Fibroblast of pulmonary artery (primary cell): ENCODE data around the gene ELMO1.

Experiments
- DNase-seq: peaks from one replicate; pipeline ENCODE4 v3.0.0-alpha.2; 2010; ENCODE audit warnings: low read depth
- H3K4me3 ChIP-seq: replicated peaks from 2 replicates; pipeline ENCODE4 v1.5.1; 2011; ENCODE audit warnings: low read depth, mild to moderate bottlenecking, control low read depth, low read length, moderate library complexity
- TF ChIP-seq, protein P1 (sequence below): IDR thresholded peaks from 2 replicates; pipeline ENCODE4 v1.5.1; 2011; ENCODE audit warnings: mild to moderate bottlenecking, control low read depth, low read length, inconsistent platforms; ENCODE audit errors: missing control alignments

ELMO1 gene

DNA sequence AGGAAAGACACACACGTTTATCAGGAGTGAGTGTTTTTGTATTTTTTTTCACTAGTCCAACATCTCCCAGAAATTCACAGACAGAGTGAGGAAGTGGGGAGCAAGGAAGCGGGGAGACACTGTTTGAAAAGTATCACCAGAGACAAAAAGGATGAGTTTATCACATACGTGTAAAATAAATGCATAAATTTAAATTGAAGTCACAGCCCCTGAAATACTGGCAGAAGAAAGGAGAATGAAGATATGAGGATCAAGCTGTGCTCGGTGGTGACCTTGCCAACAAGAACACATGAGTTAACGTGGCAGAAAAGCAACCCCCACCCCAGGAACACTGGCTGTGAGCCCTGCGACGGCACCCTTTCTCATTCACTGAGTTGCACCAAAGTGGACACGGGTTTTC lies 407.2 kb downstream of the ELMO1 start:
- TF ChIP-seq, protein P1, sequence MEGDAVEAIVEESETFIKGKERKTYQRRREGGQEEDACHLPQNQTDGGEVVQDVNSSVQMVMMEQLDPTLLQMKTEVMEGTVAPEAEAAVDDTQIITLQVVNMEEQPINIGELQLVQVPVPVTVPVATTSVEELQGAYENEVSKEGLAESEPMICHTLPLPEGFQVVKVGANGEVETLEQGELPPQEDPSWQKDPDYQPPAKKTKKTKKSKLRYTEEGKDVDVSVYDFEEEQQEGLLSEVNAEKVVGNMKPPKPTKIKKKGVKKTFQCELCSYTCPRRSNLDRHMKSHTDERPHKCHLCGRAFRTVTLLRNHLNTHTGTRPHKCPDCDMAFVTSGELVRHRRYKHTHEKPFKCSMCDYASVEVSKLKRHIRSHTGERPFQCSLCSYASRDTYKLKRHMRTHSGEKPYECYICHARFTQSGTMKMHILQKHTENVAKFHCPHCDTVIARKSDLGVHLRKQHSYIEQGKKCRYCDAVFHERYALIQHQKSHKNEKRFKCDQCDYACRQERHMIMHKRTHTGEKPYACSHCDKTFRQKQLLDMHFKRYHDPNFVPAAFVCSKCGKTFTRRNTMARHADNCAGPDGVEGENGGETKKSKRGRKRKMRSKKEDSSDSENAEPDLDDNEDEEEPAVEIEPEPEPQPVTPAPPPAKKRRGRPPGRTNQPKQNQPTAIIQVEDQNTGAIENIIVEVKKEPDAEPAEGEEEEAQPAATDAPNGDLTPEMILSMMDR = no peak
- DNase-seq = no peak
- no peak overlapping the region for H3K4me3 ChIP-seq

DNA sequence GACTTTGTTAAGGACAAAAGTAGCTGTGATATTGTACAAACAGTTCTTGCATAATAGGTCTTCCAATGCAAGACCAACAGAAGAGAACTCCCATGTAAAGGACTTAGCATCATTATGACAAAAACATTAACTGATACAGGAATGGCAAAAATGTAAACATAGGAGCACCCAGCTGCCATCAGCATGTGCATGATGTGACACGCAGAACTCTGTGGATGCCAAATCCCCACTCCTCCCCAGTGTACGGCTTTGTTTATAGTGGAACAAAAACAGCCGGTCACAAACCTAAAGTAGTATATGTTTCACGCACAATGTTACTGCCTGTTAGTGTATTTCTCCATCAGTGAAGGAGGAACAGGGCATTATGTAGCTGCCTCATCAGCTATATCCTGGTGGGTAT lies 408.3 kb downstream of the ELMO1 start:
- no peak for DNase-seq
- TF ChIP-seq, protein P1 = no peak
- H3K4me3 ChIP-seq = no peak overlapping the region

DNA sequence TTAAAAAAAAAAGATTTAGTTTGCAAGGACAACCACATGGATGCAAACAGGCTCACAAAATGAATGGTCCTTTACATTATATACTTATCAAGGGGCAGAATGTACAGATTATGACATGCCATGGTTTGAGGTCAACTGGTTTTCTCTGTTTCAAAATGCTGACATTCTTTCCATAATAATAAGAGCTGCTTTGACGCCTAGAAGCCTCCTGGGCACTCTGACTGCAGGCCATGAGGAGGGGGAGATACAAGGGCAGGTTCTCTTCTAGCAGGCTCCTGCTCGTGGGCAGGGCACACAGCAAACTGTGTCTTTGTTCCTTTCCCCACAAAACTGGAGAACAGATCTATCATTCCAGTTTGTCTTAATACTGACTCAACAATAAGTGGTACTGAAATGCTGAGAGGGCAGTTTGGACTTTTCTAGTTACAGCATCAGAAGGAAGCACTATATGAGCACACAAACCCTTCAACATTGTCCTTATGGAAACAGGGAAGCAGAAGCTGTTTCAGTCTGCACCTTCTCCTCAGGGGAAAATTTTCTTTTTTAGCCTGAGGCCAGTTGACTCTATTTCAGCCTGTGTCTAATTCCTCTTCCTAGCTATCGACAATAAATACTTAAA lies 409.4 kb downstream of the ELMO1 start:
- no peak for DNase-seq
- TF ChIP-seq, protein P1 = no peak
- H3K4me3 ChIP-seq = no peak overlapping the region

DNA sequence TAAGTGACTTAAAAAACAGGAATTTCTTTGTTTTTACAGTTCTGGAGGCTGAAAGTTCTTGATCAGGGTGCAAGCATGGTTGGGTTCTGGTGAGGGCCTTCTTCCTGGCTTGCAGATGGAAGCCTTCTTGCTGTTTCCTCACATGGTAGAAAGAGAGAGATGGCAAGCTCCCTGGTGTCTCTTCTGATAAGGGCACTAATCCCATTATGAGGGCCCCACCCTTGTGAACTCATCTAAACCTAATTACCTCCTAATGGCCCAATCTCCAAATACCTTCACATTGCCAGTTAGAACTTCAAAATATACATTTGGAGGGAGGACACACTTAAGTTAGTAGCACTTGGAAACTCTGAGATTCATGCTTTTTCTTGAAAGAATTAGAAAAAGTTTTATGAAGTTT lies 410.0 kb downstream of the ELMO1 start:
- no peak for DNase-seq
- TF ChIP-seq, protein P1 = no peak
- no peak overlapping the region for H3K4me3 ChIP-seq

DNA sequence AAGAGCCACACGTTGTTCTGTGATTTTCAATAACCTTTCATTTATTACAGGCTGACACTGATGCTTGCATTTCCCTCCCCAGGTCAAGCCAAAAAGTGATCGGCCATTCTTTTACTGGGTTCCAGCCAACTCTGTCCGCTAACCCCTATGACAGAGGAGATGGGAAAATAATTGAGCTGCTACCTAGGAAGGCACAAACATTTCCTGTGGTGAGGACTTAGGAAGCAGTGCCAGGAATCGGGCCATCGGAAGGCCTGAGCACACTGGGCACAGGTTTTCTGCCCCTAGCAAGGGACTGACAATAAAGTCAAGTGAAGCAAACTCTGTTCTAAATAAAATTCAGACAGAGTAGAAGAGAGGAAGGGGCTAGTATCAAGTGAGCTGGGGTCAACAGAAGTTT lies 411.4 kb downstream of the ELMO1 start:
- DNase-seq = no peak
- TF ChIP-seq, protein P1 = no peak
- H3K4me3 ChIP-seq = no peak overlapping the region

DNA sequence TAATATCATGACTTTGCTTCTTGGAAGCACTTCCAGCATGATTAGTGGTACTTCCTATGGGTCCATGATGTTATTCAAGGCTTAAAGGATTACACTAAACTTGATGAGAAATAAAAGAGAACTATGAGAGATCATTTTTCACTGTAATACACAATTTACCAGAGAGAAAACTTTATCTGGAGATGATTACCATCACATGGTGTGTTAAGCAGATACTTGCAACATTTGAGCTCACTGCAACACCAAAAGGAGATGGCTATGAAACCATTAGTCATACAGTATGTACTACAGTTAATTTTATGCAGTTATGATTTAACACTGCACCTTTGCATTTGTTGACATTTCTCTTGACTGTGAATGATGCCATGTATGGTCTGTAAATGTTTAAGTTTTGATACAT lies 413.0 kb downstream of the ELMO1 start:
- TF ChIP-seq, protein P1 = no peak
- DNase-seq = no peak
- no peak overlapping the region for H3K4me3 ChIP-seq

DNA sequence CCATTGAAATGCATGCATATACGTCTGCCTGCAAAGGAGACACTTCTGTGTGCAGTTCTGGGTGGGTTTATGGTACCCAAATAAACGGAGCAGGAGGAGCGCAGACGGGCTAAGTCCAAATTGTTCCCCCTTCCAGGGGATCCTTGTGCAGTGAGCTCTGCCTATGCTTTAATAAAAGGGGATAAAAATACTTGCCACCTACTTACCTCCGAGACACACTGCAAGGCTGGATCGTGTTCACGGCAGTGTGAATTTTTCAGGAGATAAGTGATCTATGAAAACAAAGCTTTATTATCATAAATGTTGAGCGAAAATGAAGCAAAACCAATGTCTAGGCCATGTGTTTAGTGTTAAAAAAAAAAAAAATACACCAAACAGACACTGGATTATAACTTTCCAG lies 415.5 kb downstream of the ELMO1 start:
- TF ChIP-seq, protein P1 = no peak
- DNase-seq = no peak
- no peak overlapping the region for H3K4me3 ChIP-seq
